Measurements from ENCODE around the gene TIMM21.

- TF ChIP-seq, protein P1, sequence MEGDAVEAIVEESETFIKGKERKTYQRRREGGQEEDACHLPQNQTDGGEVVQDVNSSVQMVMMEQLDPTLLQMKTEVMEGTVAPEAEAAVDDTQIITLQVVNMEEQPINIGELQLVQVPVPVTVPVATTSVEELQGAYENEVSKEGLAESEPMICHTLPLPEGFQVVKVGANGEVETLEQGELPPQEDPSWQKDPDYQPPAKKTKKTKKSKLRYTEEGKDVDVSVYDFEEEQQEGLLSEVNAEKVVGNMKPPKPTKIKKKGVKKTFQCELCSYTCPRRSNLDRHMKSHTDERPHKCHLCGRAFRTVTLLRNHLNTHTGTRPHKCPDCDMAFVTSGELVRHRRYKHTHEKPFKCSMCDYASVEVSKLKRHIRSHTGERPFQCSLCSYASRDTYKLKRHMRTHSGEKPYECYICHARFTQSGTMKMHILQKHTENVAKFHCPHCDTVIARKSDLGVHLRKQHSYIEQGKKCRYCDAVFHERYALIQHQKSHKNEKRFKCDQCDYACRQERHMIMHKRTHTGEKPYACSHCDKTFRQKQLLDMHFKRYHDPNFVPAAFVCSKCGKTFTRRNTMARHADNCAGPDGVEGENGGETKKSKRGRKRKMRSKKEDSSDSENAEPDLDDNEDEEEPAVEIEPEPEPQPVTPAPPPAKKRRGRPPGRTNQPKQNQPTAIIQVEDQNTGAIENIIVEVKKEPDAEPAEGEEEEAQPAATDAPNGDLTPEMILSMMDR (IDR thresholded peaks at IDR 0.05; ENCODE audit: borderline replicate concordance, extremely low read depth, low read length, poor library complexity, severe bottlenecking), result no peak
- no peak for TF ChIP-seq EZH2 (IDR thresholded peaks at IDR 0.05; ENCODE audit: borderline replicate concordance, low read depth, low read length, severe bottlenecking)
Observed at GRCh38 chr18:74139888-74140287, 8.4 kb upstream of the TIMM21 start.

All from DND-41 (cell line).